Ishikawa (cell line): Measurements from ENCODE around the gene RPS21.

ENCODE experiments used
- EP300 ChIP-seq: IDR thresholded peaks from 2 replicates; pipeline ENCODE4 v1.6.1; 2012; ENCODE audit warnings: borderline replicate concordance
- TEAD4 ChIP-seq: IDR thresholded peaks from 2 replicates; pipeline ENCODE4 v1.6.1; 2012
- YY1 ChIP-seq: IDR thresholded peaks from 2 replicates; pipeline ENCODE4 v1.6.1; 2012; ENCODE audit warnings: low read depth
- TF ChIP-seq, protein P1 (sequence below): IDR thresholded peaks from 2 replicates; pipeline ENCODE4 v1.6.1; 2012

DNA sequence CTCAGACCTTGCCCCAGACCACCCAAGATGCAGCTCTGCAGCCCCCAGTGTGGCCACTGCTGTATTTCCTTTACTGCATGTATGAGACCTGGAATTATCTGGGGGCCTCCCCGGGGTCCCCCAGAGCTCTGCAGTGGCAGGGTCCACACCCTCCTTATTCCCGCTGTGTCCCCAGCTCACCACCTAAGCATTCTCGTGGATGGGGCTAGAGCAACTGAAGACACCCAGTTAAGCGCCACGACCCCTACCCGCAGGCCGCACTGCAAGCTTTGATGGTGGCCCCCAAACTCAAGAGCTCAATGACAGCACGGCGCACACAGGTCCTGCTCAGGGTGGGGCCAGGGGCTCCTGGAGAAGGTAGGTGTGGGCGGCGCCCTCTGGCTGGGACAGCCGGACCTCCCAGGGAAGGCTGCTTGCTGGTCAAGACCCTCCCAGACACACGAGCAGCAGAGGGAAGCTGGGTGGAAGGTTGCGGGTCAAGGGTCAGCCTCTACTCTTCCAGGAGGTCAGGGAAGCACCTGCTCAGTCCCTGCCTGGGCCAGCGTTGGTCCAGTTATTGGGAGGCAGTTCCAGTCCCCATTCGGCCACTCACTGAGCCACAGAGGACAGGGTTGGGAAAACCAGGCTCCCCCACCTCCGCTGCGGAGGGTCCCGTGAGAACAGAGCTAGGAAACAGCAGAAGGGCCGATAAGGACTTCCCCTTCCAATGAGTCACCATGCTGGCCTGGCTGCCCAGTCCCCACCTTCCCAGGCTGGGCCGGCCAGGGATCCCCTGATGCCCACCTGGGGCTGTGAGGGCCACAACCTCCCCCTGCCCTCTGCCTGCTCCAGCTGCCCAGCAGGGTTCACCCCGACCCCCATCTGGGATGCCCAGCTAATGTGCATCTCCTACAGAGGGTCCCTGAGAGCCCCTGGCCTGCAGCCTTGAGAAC lies 22.7 kb upstream of the RPS21 start:
- TF ChIP-seq EP300, result no peak
- no peak for TF ChIP-seq YY1
- TF ChIP-seq, protein P1, sequence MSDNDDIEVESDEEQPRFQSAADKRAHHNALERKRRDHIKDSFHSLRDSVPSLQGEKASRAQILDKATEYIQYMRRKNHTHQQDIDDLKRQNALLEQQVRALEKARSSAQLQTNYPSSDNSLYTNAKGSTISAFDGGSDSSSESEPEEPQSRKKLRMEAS, result no peak
- no peak for TF ChIP-seq TEAD4
